Neural progenitor cell (in vitro differentiated cells): ENCODE measurements around the gene CFAP221. TPM values are rescaled to one million over a fixed set of nuclear protein-coding genes. Genes with fewer than 3 reads are reported as not detected.

ENCODE experiments used
- DNase-seq: peaks from one replicate; pipeline ENCODE4 v3.0.0-alpha.2; 2016; ENCODE audit warnings: low spot score
- H2AFZ ChIP-seq: fragments of 200-600 bp; sonication (generic); replicated peaks from 2 replicates; pipeline ENCODE4 v1.6.1; 2016; ENCODE audit warnings: antibody characterized with exemption
- H3F3A ChIP-seq: fragments of 200-600 bp; sonication (generic); 2 replicates; pipeline ENCODE4 v1.6.1; 2016; ENCODE audit warnings: antibody characterized with exemption, low read depth
- H3K27ac ChIP-seq: fragments of 200-600 bp; sonication (generic); 2 replicates; pipeline ENCODE4 v1.5.1; 2016; ENCODE audit warnings: mild to moderate bottlenecking
- H3K27me3 ChIP-seq: fragments of 200-600 bp; sonication (generic); 2 replicates; pipeline ENCODE4 v1.6.1; 2016; ENCODE audit warnings: mild to moderate bottlenecking, moderate library complexity
- H3K36me3 ChIP-seq: fragments of 200-600 bp; sonication (generic); 2 replicates; pipeline ENCODE4 v1.5.1; 2016
- H3K4me1 ChIP-seq: fragments of 200-600 bp; sonication (generic); 2 replicates; pipeline ENCODE4 v1.6.1; 2016; ENCODE audit warnings: mixed run types
- H3K4me2 ChIP-seq: fragments of 200-600 bp; sonication (generic); 2 replicates; pipeline ENCODE4 v1.6.1; 2016
- H3K4me3 ChIP-seq: fragments of 200-600 bp; sonication (generic); 2 replicates; pipeline ENCODE4 v1.5.1; 2016
- H3K79me2 ChIP-seq: fragments of 200-600 bp; sonication (generic); 2 replicates; pipeline ENCODE4 v1.6.1; 2016; ENCODE audit warnings: low read depth
- H3K9ac ChIP-seq: fragments of 200-600 bp; sonication (generic); 2 replicates; pipeline ENCODE4 v1.6.1; 2016
- H3K9me3 ChIP-seq: fragments of 200-600 bp; sonication (generic); 2 replicates; pipeline ENCODE4 v1.5.1; 2016; ENCODE audit warnings: low read depth
- H4K20me1 ChIP-seq: fragments of 200-600 bp; sonication (generic); 2 replicates; pipeline ENCODE4 v1.6.1; 2016; ENCODE audit warnings: low read depth
- H3K27ac Mint-ChIP-seq: 3 replicates; pipeline ENCODE4 v1.8.0; 2021; ENCODE audit warnings: mixed read lengths
- H3K27me3 Mint-ChIP-seq: 2 replicates; pipeline ENCODE4 v1.8.0; 2022; ENCODE audit warnings: low read depth, mild to moderate bottlenecking, inconsistent platforms, moderate library complexity, mixed read lengths; ENCODE audit not compliant: insufficient read depth
- H3K36me3 Mint-ChIP-seq: 3 replicates; pipeline ENCODE4 v1.8.0; 2021; ENCODE audit warnings: mixed read lengths
- H3K4me1 Mint-ChIP-seq: 3 replicates; pipeline ENCODE4 v1.8.0; 2021; ENCODE audit warnings: mixed read lengths
- H3K4me3 Mint-ChIP-seq: 3 replicates; pipeline ENCODE4 v1.8.0; 2021; ENCODE audit warnings: mild to moderate bottlenecking, moderate library complexity, mixed read lengths
- H3K9me3 Mint-ChIP-seq: 3 replicates; pipeline ENCODE4 v1.8.0; 2020; ENCODE audit warnings: mixed read lengths
- EZH2 ChIP-seq: fragments of 200-600 bp; sonication (generic); IDR thresholded peaks from 2 replicates; pipeline ENCODE4 v1.6.1; 2017; ENCODE audit warnings: antibody characterized with exemption, mild to moderate bottlenecking, moderate library complexity
- EZH2phosphoT487 ChIP-seq: fragments of 200-600 bp; sonication (generic); IDR thresholded peaks from 2 replicates; pipeline ENCODE4 v1.6.1; 2017; ENCODE audit warnings: antibody characterized with exemption
- total RNA-seq: library from RNA; depleted of rRNA; stranded (reverse); fragments of >200 nt; gene quantifications from 2 replicates; pipeline ENCODE4 v1.2.3, GENCODE V29; 2015; ENCODE audit warnings: low replicate concordance
- TF ChIP-seq, protein P1 (sequence below): fragments of 200-600 bp; sonication (generic); IDR thresholded peaks from 2 replicates; pipeline ENCODE4 v1.5.1; 2017; ENCODE audit warnings: antibody characterized with exemption, mild to moderate bottlenecking

The CFAP221 gene
- total RNA-seq, 1 donor from 2014 or later = 1.5 TPM

DNA sequence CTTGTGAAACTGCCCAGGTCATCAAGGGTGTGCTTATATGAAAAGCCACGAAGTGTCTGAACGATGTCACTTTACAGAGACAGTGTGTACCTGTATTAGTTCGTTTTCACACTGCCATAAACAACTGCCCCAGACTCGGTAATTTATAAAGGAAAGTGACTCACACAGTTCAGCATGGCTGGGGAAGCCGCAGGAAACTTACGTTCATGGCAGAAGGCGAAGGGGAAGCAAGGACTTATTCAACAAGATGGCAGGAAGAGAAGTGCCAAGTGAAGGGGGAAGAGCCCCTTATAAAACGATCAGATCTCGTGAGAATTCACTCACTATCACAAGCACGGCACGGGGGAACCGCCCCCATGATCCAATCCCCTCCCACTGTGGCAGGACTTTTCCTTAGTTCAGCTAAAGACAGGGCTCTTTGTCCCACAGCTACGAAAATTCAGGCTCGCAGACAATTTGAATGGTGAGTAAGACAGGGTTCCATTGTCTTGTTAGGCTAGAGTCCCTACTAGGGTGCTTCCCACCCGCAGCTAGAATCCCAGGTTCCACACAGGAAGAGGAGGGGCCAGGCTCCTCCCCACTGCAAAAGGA, 154.9 kb downstream of the CFAP221 start:
- H3K4me3 ChIP-seq = no peak overlapping the region
- H3K27me3 Mint-ChIP-seq = peaks cover 7% of the 10 kb centered on the region
- no peak overlapping the region for H3K27ac Mint-ChIP-seq
- peak overlapping the region; percentile 35 for H3K4me2 ChIP-seq
- no peak overlapping the region for H3K27ac ChIP-seq
- H3K9ac ChIP-seq = no peak overlapping the region
- H3K79me2 ChIP-seq = no peaks in the 10 kb centered on the region
- no peak overlapping the region for H3K4me3 Mint-ChIP-seq
- H3F3A ChIP-seq = peaks cover 37% of the 10 kb centered on the region
- H2AFZ ChIP-seq = no peak overlapping the region
- no peak for DNase-seq
- H3K9me3 Mint-ChIP-seq = no peaks in the 10 kb centered on the region
- TF ChIP-seq, protein P1, sequence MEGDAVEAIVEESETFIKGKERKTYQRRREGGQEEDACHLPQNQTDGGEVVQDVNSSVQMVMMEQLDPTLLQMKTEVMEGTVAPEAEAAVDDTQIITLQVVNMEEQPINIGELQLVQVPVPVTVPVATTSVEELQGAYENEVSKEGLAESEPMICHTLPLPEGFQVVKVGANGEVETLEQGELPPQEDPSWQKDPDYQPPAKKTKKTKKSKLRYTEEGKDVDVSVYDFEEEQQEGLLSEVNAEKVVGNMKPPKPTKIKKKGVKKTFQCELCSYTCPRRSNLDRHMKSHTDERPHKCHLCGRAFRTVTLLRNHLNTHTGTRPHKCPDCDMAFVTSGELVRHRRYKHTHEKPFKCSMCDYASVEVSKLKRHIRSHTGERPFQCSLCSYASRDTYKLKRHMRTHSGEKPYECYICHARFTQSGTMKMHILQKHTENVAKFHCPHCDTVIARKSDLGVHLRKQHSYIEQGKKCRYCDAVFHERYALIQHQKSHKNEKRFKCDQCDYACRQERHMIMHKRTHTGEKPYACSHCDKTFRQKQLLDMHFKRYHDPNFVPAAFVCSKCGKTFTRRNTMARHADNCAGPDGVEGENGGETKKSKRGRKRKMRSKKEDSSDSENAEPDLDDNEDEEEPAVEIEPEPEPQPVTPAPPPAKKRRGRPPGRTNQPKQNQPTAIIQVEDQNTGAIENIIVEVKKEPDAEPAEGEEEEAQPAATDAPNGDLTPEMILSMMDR = no peak
- TF ChIP-seq EZH2 = no peak
- TF ChIP-seq EZH2phosphoT487 = no peak
- H3K4me1 ChIP-seq = peaks cover 41% of the 10 kb centered on the region
- no peaks in the 10 kb centered on the region for H3K36me3 Mint-ChIP-seq
- peaks cover 70% of the 10 kb centered on the region for H3K4me1 Mint-ChIP-seq
- peaks cover 12% of the 10 kb centered on the region for H3K27me3 ChIP-seq
- H4K20me1 ChIP-seq = no peaks in the 10 kb centered on the region
- H3K36me3 ChIP-seq = no peaks in the 10 kb centered on the region
- no peaks in the 10 kb centered on the region for H3K9me3 ChIP-seq

DNA sequence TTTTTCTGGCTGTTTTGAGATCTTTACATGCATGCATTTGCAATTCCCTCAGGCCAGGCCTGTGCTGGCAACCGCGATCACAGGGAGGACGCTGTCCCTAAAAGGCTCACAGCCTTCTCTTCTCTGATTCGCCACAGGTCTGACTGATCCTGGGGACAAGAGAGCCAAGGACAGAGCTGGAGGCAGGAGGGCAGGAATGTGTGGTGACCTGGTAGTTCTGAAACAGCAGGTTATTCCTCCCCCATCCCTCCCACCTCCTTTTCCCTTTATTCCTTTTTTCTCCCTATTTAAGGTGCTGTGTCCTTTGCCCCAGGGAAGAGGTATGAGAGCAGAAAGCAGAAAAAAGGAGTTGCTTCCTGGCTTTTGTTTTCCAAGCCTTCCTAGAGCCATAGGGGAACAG, 156.6 kb downstream of the CFAP221 start:
- H3F3A ChIP-seq = peaks cover 37% of the 10 kb centered on the region
- H3K27ac ChIP-seq = no peak overlapping the region
- H3K36me3 Mint-ChIP-seq = no peaks in the 10 kb centered on the region
- peak overlapping the region; percentile 52 for H3K4me2 ChIP-seq
- peak overlapping the region; percentile 14 for H2AFZ ChIP-seq
- peak; percentile 37 for DNase-seq
- H3K9ac ChIP-seq = no peak overlapping the region
- H3K36me3 ChIP-seq = no peaks in the 10 kb centered on the region
- H3K27me3 ChIP-seq = peaks cover 12% of the 10 kb centered on the region
- no peaks in the 10 kb centered on the region for H3K79me2 ChIP-seq
- H3K9me3 Mint-ChIP-seq = peaks cover 8% of the 10 kb centered on the region
- peaks cover 33% of the 10 kb centered on the region for H3K4me1 ChIP-seq
- peaks cover 56% of the 10 kb centered on the region for H3K4me1 Mint-ChIP-seq
- no peaks in the 10 kb centered on the region for H4K20me1 ChIP-seq
- H3K27ac Mint-ChIP-seq = peak overlapping the region; percentile 72
- H3K4me3 Mint-ChIP-seq = peak overlapping the region; percentile 1
- TF ChIP-seq EZH2 (peak; percentile 41), EZH2phosphoT487 (no peak)
- TF ChIP-seq, protein P1 = no peak
- H3K9me3 ChIP-seq = no peaks in the 10 kb centered on the region
- H3K27me3 Mint-ChIP-seq = peaks cover 11% of the 10 kb centered on the region
- no peak overlapping the region for H3K4me3 ChIP-seq

DNA sequence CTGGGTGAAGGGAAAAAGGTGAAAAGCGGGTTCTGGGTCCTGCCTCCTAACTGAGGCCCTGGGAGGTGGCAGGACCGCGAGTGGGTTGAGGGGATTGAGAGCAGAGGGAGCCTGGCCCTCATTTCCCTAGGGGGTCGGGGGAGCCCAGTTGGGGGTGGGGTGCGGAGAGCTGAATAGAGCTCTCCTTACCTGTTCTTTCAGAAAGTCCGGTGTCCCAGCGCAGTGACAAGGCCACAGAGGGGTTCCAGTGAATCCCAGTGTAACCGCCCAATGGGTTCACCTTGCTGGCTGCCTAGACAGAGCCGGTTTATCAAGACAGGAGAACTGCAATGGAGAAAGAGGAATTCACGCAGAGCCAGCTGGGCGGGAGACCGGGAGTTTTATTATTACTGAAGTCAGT, 157.1 kb downstream of the CFAP221 start:
- DNase-seq = no peak
- Histone ChIP-seq H4K20me1 (no peaks in the 10 kb centered on the region), H3K9me3 (no peaks in the 10 kb centered on the region), H3K4me3 (no peak overlapping the region), H3K79me2 (no peaks in the 10 kb centered on the region), H3K27me3 (peaks cover 12% of the 10 kb centered on the region), H3K9ac (no peak overlapping the region), H3K4me2 (peak overlapping the region; percentile 52), H2AFZ (peak overlapping the region; percentile 14), H3F3A (peaks cover 37% of the 10 kb centered on the region), H3K36me3 (no peaks in the 10 kb centered on the region), H3K4me1 (peaks cover 33% of the 10 kb centered on the region), H3K27ac (no peak overlapping the region)
- TF ChIP-seq, protein P1 = no peak
- TF ChIP-seq EZH2 = peak; percentile 4
- TF ChIP-seq EZH2phosphoT487 = no peak
- H3K27ac Mint-ChIP-seq = no peak overlapping the region
- H3K27me3 Mint-ChIP-seq = peaks cover 11% of the 10 kb centered on the region
- H3K4me1 Mint-ChIP-seq = peaks cover 51% of the 10 kb centered on the region
- peaks cover 8% of the 10 kb centered on the region for H3K9me3 Mint-ChIP-seq
- H3K36me3 Mint-ChIP-seq = no peaks in the 10 kb centered on the region
- H3K4me3 Mint-ChIP-seq = peak overlapping the region; percentile 1
